Skin of body (tissue), 2 donors: ENCODE measurements around the gene SLC26A9. TPM values are rescaled to one million over a fixed set of nuclear protein-coding genes. Genes with fewer than 3 reads are reported as not detected.
"Not testable (repeated sequence)": the region's sequence is repeated elsewhere in the genome, so short reads cannot be mapped to it uniquely, and the experiment has no call there.

ENCODE experiments used
- DNase-seq: peaks from one replicate; lab custom pipeline; 2025; lab: John Stamatoyannopoulos, UW
- total RNA-seq: library from RNA; depleted of rRNA; stranded (reverse); fragments of >200 nt; gene quantifications from one replicate; pipeline ENCODE4 v1.2.3, GENCODE V29; 2014

The SLC26A9 gene
- total RNA-seq, 1 donor from 2014 or later = 0.20 TPM

- DNase-seq = not testable (repeated sequence)
These were observed 49.1 kb downstream of the SLC26A9 start for GRCh38 chr1:205894119-205894518.

GRCh38 chr1:205892175-205892574 is 51.1 kb downstream of the SLC26A9 start:
- not testable (repeated sequence) for DNase-seq

GRCh38 chr1:205891481-205891880 is 51.8 kb downstream of the SLC26A9 start:
- DNase-seq = not testable (repeated sequence)

GRCh38 chr1:205890631-205891030 is 52.6 kb downstream of the SLC26A9 start:
- DNase-seq = not testable (repeated sequence)

- DNase-seq = not testable (repeated sequence)
These were observed 53.5 kb downstream of the SLC26A9 start for GRCh38 chr1:205889706-205890105.

GRCh38 chr1:205889006-205889405 is 54.2 kb downstream of the SLC26A9 start:
- not testable (repeated sequence) for DNase-seq

GRCh38 chr1:205883792-205884191 is 59.5 kb downstream of the SLC26A9 start:
- no peak for DNase-seq

GRCh38 chr1:205880923-205881322 is 62.3 kb downstream of the SLC26A9 start:
- DNase-seq = no peak

- DNase-seq = no peak
These were observed 63.3 kb downstream of the SLC26A9 start for GRCh38 chr1:205879974-205880373.

GRCh38 chr1:205878026-205878425 is 65.2 kb downstream of the SLC26A9 start:
- no peak for DNase-seq

- DNase-seq = not testable (repeated sequence)
These were observed 70.1 kb downstream of the SLC26A9 start for GRCh38 chr1:205873148-205873547.

GRCh38 chr1:205870236-205870635 is 73.0 kb downstream of the SLC26A9 start:
- DNase-seq = no peak

Other genes starting within 250 kb of the SLC26A9 start
- 244 TPM for gene NUCKS1, start 193.3 kb downstream of the SLC26A9 start, total RNA-seq
- 3.8 TPM for gene RAB29, start 168.0 kb downstream of the SLC26A9 start, total RNA-seq
- 7.6 TPM for gene SLC41A1, start 130.3 kb downstream of the SLC26A9 start, total RNA-seq
- 0.39 TPM for gene PM20D1, start 93.3 kb downstream of the SLC26A9 start, total RNA-seq
- gene RAB7B, start 59.9 kb upstream of the SLC26A9 start, total RNA-seq = 17.2 TPM
- 0.20 TPM for gene CTSE, start 80.4 kb upstream of the SLC26A9 start, total RNA-seq
- 5.5 TPM for gene RHEX, start 109.7 kb upstream of the SLC26A9 start, total RNA-seq
- not detected for gene AVPR1B, start 173.9 kb upstream of the SLC26A9 start, total RNA-seq